Peyer's patch (tissue), 4 donors: ENCODE data around the gene OBP2B.

Source experiments
- CTCF ChIP-seq, 6 experiments: fragments of 450-650 bp in 4 of 6; fragments of 200-600 bp in 2 of 6; sonication (generic) in 1 of 6; IDR thresholded peaks; one replicate each; pipeline ENCODE4 v1.5.1; 2017 to 2019; ENCODE audit warnings: antibody characterized with exemption in 6 of 6, mild to moderate bottlenecking in 3 of 6, moderate library complexity in 1 of 6
- POLR2A ChIP-seq, 2 donors: fragments of 450-650 bp; IDR thresholded peaks; one replicate each; pipeline ENCODE4 v1.5.1; 2017; ENCODE audit warnings: antibody characterized with exemption in 2 of 2, mild to moderate bottlenecking in 2 of 2, moderate library complexity in 2 of 2

- TF ChIP-seq CTCF (IDR thresholded peaks at IDR 0.05) (no peak), POLR2A (IDR thresholded peaks at IDR 0.05) (no peak)
Observed at GRCh38 chr9:133251773-133252172, 42.7 kb upstream of the OBP2B start.
